ENCODE data around the gene LGALS9C.
"Not testable (repeated sequence)": the region's sequence is repeated elsewhere in the genome, so short reads cannot be mapped to it uniquely, and the experiment has no call there.

LGALS9C gene

GRCh38 chr17:18476508-18477308 is at the start of gene LGALS9C:
Gene LGALS9C, plus strand, starts transcription at chr17:18476789. Its CDS starts 66 bp downstream, at chr17:18476855.
- DNase-seq (ENCODE audit: low read depth): not testable (repeated sequence)

GRCh38 chr17:18432206-18432605 is 44.4 kb upstream of the LGALS9C start:
- DNase-seq (ENCODE audit: low read depth): not testable (repeated sequence)

GRCh38 chr17:18439465-18439870 is 37.1 kb upstream of the LGALS9C start:
- not testable (repeated sequence) for DNase-seq (ENCODE audit: low read depth)

GRCh38 chr17:18442093-18442492 is 34.5 kb upstream of the LGALS9C start:
- not testable (repeated sequence) for DNase-seq (ENCODE audit: low read depth)

- not testable (repeated sequence) for DNase-seq (ENCODE audit: low read depth)
Observed at GRCh38 chr17:18442532-18442931, 34.1 kb upstream of the LGALS9C start.

- not testable (repeated sequence) for DNase-seq (ENCODE audit: low read depth)
Observed at GRCh38 chr17:18447476-18448205, 28.9 kb upstream of the LGALS9C start.

- not testable (repeated sequence) for DNase-seq (ENCODE audit: low read depth)
Observed at GRCh38 chr17:18448311-18448710, 28.3 kb upstream of the LGALS9C start.

GRCh38 chr17:18449833-18450232 is 26.8 kb upstream of the LGALS9C start:
- not testable (repeated sequence) for DNase-seq (ENCODE audit: low read depth)

GRCh38 chr17:18450998-18451397 is 25.6 kb upstream of the LGALS9C start:
- DNase-seq (ENCODE audit: low read depth): not testable (repeated sequence)

GRCh38 chr17:18451969-18452368 is 24.6 kb upstream of the LGALS9C start:
- not testable (repeated sequence) for DNase-seq (ENCODE audit: low read depth)

- DNase-seq (ENCODE audit: low read depth): not testable (repeated sequence)
Observed at GRCh38 chr17:18459035-18459434, 17.6 kb upstream of the LGALS9C start.

GRCh38 chr17:18463831-18464502 is 12.6 kb upstream of the LGALS9C start:
- not testable (repeated sequence) for DNase-seq (ENCODE audit: low read depth)

GRCh38 chr17:18466250-18466983 is 10.2 kb upstream of the LGALS9C start:
- DNase-seq (ENCODE audit: low read depth): not testable (repeated sequence)

- not testable (repeated sequence) for DNase-seq (ENCODE audit: low read depth)
Observed at GRCh38 chr17:18467001-18467400, 9.6 kb upstream of the LGALS9C start.

- DNase-seq (ENCODE audit: low read depth): not testable (repeated sequence)
Observed at GRCh38 chr17:18468472-18469171, 8.0 kb upstream of the LGALS9C start.

- DNase-seq (ENCODE audit: low read depth): not testable (repeated sequence)
Observed at GRCh38 chr17:18469837-18470236, 6.8 kb upstream of the LGALS9C start.

- not testable (repeated sequence) for DNase-seq (ENCODE audit: low read depth)
Observed at GRCh38 chr17:18470345-18470930, 6.2 kb upstream of the LGALS9C start.

GRCh38 chr17:18473967-18474366 is 2.6 kb upstream of the LGALS9C start:
- not testable (repeated sequence) for DNase-seq (ENCODE audit: low read depth)

- not testable (repeated sequence) for DNase-seq (ENCODE audit: low read depth)
Observed at GRCh38 chr17:18474754-18475153, 1.8 kb upstream of the LGALS9C start.

GRCh38 chr17:18477367-18477766 is 778 bp downstream of the LGALS9C start:
- not testable (repeated sequence) for DNase-seq (ENCODE audit: low read depth)

- not testable (repeated sequence) for DNase-seq (ENCODE audit: low read depth)
Observed at GRCh38 chr17:18478362-18478761, 1.8 kb downstream of the LGALS9C start.

All from activated T-cell treated with anti-CD3 and anti-CD28 coated beads for 24 hours (primary cell).